Stimulated activated naive CD4-positive, alpha-beta T cell treated with Interleukin-2 at 50 U/mL for 16 hours (primary cell): Measurements from ENCODE around the gene RPS16.

Experiments used
- DNase-seq: peaks from one replicate; lab custom pipeline; 2025; lab: John Stamatoyannopoulos, UW

The RPS16 gene

DNA sequence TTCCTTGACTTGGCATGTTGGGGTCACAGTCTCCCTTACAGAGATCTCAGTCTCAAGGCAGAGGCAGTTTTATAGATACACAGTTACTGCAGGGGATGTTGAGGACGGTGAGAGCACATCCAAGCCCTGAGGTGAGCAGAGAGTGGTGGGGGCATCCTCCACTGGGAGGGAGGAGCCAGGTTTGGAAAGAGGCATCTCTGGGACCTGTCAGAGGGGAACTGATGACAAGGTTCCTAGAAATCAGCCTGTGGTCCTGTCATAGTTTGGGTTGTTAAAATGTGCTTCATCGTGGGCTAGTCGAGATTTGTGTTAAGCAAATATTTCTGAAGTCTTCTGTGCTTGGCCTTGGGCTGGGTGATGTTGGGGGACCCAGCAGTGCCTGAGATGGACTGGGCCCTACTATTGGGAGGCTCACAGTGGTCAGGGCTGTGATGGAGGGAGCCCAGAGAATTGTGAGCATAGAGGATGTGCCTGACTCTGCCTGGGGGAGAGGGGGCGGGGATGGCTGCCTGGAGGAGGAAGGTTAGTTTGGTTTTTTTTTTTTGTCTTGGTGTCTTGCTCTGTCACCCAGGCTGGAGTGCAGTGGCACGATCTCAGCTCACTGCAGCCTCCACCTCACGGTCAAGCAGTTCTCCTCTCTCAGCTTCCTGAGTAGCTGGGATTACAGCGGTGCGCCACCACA, 13.5 kb upstream of the RPS16 start:
- DNase-seq, result no peak

DNA sequence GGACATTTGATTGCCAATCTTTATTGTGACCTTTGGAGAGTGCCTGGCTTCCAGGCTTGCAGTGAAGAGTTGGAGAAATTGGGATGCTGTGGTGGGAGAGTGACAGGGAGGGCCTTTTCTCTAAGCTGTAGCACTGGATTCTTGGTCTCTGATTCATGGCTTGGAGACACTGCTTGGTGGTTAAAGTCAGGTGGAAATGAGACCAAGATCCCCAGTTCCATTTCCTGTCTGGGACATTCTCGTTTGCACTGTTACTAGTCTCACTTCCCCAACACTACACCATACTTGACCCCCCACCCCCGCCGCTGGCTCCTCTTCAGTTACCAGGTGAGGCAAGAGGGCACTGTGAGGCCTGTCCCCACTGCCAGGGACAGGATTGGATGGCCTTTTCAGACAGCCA, 12.5 kb upstream of the RPS16 start:
- DNase-seq, result no peak

DNA sequence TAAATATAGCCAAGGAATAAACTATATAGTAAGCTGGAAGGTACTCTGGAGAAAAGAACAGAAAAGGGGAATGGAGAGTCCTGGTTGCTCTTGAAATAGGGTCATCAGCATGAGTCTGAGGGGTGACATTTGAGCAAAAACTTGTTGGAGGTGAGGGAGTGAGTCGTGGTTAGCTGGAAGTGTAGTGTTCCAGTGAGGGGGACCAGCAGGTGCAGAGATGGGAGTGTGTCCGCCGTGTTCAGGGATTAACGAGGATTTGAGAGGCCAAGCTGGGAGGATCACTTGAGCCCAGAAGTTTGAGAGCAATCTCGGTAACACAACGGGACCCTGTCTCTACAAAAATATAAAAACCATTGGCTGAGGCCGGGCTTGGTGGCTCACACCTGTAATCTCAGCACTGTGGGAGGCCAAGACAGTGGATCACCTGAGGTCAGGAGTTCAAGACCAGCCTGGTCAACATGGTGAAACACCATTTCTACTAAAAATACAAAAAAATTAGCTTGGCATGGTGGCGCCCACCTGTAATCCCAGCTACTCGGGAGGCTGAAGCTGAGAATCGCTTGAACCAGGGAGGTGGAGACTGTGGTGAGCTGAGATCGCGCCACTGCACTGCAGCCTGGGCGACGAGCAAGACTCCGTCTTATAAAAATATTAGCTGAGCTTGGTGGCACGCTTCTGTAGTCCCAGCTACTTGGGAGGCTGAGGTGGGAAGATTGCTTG, 10.8 kb upstream of the RPS16 start:
- DNase-seq, result no peak

DNA sequence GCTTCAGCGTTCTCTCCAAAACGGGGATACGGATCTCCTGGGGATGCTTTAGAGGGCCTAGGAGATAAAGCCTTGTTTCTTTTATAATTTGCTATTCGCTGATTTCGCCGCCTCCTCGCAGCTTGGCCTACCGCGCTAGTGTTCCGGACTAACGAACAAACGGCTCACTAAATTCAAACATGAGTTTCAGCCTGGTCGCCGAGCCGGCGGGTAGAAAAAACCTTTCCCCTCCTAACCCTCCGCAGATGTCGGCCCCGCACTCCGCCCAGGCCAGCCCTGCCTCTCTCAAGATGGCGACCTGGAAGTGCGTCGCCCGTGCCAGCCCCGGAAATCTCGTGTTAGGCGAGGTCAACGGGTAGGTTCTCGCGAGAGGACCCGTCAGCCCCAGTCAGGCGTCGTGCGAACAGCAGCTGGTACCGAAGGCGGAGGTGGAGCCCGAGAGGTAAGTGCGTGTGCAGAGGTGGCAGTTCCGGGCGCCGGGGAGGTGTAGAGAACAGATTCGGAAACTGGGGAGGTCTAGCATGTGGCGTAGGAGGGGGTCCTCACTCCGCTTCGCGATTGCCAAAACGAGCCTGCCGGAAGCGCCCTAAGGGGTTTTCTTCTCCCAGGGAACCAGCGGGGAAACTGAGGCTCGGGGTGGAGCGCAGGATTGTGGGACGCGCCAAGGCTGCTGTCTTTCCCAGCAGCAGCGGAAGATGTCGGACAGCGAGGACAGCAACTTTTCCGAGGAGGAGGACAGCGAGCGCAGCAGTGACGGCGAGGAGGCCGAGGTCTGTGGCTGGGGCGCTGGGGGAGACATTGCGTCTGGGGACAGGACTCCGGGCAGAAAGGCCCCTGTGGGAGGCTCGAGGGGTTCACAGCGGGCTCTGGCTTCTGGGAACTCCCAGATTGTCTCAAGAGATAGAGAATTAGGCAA, 9.7 kb upstream of the RPS16 start, which contains the start of gene SUPT5H:
SUPT5H (plus strand) TSS at position 387 of the 916 bp plus-strand sequence; CDS start at position 696, 309 bp downstream.
- DNase-seq, result peak; percentile 98

DNA sequence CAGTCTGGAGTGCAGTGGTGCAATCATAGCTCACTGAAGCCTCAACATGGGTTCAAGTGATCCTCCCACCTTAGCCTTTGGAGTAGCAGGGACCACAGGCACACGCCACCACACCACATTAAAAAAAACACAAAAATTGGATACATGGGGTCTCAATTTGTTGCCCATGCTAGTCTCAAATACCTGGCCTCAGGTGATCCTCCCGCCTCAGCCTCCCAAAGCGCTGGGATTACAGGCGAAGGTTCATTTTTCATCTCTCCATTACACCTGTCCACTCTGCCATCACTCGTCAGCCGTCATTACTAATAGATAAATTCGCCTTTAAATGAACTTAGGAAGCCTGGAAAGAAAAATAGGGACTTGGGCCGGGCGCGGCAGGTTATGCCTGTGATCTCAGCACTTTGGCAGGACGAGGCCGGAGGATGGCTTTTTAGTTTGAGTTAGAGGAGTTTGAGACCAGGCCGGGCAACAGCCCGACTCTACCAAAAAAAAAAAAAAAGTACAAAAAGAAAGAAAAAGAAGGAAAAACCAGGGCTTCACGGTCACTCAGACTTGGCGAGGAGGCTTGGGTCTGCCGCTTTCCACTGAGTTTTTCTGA, 8.9 kb upstream of the RPS16 start:
- DNase-seq, result no peak

DNA sequence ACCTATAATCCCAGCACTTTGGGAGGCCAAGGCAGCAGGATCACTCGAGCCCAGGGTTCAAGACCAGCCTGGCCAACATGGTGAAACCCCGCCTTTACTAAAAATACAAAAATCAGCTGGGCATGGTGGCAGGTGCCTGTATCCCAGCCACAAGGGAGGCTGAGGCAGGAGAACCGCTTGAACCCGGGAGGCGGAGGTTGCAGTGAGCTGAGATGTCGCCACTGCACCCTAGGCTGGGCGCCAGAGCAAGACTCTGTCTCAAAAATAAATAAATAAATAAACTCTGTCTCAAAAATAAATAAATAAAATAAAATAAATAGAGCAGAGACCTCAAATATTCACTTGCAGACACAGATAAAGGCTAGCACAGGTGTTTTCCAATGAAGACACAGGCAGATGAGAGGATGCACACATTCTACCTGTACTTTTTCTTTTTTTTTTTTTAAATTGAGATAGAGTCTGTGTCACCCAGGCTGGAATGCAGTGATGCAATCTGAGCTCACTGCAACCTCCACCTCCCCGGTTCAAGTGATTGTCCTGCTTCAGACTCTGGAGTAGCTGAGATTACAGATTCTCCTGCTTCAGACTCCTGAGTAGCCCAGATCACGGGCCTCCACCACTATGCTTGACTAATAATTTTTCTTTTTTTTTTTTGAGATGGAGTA, 2.7 kb upstream of the RPS16 start:
- no peak for DNase-seq

DNA sequence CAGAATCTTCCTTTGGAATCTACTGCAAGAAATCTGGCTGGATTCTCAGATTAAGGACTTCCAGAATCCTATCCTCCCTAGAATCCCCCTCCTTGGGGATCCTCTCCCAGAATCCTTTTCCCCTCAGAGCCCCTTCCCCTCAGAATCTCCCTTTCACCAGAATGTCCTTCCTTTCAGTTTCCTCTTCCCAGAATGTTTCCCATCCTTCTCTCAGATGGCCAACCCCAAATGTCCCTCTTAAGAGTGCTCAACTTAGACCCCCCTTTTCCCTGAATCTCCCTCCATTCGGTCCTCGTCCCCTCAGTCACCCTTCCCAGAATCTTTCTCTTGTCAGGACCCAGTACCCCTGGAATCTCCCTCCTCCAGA, 584 bp upstream of the RPS16 start:
- DNase-seq, result no peak

DNA sequence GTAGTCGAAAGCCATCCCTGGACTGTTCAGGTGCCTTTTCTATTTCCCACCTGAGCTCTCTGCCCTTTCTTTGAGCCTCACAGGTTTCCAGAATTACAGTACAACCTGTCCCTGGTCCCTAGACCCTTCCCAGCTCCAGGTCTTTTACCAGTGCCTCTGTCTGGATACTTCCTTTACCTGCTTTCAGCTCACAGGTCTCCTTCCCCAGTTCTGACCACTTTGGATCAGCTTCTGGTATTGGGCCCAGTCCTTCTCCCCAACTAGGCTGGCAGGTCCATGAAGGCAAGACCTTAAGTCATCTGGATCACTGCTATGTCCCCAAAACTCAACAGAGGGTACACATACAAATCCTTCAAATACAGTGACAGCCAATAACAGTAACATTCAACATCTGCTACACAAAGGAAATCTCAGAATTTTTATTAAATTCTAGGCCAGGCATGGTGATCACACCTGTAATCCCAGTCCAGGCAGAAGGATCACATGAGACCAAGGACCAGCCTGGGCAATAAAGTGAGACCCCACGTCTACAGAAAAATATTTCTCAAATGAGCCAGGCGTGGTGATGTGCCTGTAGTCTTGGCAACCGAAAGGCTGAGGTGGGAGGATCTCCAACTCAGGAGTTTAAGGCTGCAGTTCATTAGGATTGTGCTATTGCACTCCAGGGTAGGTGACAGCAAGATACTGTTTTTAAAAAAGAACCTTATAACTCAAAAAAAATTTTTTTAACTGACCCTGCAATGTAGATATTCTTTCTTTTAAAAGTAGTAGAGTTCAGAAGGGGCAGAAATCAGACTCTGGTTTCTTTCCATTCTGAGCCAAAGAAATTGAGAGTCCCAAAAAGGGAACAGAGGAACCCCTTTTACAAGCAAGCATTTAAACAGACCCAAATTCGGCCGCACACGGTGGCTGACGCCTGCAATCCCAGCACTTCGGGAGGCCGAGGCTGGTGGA, 1.3 kb downstream of the RPS16 start:
- DNase-seq, result no peak

DNA sequence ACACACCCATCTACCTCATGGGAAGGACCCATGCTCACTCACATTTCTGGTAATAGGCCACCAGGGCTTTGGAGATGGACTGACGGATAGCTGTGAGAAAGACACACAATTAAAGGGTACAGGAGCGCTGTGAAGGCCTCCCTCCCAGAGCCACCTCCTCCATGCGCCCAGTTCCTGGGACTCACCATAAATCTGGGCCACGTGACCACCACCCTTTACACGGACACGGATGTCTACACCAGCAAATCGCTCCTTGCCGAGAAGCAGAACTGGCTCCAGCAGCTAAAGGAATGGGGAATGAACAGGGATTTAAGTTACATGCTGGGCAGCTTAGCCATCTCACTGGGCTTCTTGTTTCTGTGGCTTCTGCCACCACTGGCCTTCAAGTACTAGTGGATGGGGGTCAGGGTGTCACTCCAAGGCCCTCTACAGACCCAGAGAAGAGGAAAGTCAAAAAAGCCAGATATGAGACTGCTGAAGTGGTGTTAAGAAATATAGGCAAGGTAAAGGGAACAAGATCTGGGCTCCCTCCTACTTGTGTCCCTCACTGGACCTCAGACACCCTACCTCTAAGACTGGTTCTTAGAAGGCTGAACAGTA, 2.2 kb downstream of the RPS16 start:
- DNase-seq, result no peak

DNA sequence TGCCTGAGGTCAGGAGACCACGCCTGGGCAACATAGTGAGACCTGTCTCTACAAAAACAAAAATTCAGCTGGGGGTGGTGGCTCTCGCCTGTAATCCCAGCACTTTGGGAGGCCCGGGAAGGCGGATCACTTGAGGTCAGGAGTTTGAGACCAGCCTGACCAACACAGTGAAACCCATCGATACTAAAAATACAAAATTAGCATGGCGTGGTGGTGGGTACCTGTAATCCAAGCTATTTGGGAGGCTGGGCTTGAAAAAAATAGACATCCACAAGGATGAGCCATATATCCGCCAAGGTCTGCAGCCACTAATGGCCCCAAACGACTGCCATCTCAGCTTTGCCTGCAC, 3.1 kb downstream of the RPS16 start:
- no peak for DNase-seq

DNA sequence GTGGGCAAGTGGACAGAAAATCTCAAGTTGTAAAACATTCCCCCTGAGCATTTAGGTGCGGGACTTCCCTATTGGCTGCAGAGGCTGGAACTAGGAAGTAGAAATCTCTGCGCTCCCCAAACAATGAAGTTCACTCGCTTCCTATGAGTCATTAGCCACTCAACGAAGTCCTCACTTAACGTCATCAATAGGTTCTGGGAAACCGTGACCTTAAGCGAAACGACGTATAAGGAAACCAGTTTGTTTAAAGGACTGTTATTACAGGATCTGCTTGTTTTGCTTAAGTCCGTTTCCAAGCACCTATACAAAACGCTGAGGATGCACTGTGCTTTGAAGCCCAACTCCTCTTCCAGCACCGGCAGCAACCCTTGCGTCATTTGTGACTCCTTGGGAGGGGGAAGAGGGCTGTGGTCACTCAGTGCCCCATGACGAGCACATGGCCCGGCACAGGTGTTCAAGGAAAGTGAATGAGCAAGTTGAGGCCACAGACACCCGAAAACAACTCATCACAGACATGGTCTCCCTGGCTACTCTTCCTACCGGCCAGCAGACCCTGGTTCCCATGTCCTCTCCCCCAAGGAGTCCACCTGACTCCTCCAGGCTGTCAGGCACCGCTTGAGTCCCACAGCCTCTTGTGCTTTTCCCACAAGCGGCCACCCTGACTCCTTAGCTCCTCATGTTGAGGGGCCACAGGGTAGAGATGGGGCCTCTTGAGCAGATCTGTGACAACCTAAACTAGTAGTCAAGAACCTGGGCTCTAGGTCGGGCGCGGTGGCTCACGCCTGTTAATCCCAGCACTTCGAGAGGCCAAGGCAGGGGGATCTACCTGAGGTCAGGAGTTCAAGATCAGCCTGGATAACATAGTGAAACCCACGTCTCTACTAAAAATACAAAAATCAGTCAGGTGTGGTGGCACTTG, 4.8 kb downstream of the RPS16 start:
- DNase-seq, result peak; percentile 83

DNA sequence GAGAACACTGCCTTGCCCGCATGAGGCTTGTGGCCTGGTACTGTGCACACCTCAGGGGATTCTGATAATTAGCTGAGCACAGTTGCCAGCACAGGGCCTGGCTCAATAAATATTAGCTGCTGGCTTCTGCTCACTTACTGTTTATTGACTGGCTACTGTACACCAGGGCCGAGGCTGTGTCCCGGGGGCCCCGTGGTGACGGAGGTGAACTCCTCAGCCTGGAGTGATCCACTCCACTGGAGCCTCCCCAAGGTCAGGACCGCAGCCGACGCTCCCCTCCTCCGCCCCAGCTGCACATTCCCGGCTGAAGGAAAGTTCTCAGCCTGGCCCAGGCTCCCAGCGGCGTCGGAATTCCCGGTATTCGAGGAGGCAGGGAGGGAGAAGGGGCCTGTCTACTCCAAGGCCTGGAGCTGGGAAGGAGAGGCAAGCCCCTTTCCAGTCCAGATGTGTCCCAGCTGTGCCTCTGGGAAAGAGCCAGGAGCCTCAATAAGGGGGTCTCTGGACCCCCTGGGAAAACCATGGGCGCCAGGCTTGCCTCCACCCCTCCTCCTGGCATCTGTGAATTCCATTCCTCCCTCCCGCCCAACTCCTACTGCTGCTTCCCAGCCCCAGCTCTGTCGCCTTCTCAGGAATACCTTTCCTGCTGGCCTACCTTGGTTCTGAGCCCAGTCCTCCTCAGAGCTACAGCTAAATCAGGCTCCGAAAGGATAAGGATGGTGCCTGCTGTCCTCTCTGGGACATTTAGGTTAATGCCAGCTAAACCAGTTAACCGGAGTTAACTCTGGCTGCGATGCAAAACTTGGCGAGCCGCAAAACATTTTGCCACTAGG, 7.3 kb downstream of the RPS16 start:
- no peak for DNase-seq

DNA sequence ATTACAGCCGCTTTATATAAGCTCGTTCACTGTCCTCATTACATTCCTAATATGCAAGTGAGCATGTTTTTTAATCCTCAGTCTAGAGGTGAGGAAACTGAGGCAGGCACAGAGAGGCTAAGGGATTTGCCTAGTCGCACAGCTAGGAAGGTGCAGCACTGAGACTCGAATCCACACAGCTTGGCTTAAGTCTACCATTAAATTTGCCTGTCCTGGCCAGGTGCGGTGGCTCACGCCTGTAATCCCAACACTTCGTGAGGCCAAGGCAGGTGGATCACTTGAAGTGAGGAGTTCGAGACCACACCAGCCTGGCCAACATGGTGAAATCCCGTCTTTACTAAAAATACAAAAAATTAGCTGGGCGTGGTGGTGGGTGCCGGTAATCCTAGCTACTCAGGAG, 8.0 kb downstream of the RPS16 start:
- DNase-seq, result no peak

DNA sequence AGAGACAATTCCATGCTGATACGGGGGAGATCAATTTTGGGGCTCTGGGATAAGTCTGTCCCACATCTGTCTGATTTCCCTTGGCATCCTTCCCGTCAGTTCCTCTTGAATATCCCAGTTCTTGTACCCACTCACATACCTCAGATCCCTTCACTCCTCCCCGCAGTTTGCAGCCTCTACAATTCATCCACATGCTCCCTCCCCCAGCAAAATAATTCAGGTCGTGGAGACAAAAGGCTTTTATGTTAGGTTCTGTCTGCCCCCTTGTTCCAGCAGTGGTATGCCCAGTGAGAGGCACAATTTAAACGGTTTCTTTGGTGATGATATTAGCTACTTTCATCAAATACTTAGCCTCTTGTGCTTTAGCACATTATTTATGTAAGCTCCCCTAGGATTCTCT, 9.6 kb downstream of the RPS16 start:
- DNase-seq, result no peak

DNA sequence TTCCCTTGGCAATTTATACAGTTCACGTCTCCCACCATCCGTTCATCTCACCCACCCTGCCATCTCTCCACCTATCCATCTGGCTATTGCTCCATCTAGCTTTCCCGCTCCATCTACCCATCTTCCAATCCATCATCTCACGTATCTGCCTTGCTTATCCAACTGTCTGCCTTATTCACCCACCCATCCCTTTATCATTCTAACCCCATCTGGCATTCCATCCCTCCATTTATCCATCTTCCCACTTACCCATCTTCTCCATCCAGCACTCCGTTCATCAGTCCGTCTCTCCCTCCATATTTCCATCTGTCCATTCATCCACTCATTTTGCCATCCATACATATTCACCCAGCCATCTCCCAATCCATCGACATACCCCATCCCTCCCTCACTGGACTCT, 10.0 kb downstream of the RPS16 start:
- DNase-seq, result no peak

DNA sequence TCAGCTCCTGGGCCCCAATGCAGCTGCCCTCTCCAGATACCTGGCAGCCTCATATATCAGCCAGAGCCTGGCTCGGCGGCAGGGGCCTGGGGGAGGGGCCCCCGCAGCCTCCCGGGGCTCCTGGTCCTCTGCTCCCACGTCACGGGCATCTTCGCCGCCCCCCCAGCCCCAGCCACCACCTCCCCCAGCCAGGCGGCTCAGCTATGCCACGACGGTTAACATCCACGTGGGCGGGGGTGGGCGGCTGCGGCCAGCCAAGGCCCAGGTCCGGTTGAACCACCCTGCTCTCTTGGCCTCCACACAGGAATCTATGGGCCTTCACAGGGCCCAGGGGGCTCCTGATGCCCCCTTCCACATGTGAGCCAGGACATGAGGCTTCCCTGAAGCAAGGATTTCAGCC, 10.8 kb downstream of the RPS16 start:
- DNase-seq, result no peak

DNA sequence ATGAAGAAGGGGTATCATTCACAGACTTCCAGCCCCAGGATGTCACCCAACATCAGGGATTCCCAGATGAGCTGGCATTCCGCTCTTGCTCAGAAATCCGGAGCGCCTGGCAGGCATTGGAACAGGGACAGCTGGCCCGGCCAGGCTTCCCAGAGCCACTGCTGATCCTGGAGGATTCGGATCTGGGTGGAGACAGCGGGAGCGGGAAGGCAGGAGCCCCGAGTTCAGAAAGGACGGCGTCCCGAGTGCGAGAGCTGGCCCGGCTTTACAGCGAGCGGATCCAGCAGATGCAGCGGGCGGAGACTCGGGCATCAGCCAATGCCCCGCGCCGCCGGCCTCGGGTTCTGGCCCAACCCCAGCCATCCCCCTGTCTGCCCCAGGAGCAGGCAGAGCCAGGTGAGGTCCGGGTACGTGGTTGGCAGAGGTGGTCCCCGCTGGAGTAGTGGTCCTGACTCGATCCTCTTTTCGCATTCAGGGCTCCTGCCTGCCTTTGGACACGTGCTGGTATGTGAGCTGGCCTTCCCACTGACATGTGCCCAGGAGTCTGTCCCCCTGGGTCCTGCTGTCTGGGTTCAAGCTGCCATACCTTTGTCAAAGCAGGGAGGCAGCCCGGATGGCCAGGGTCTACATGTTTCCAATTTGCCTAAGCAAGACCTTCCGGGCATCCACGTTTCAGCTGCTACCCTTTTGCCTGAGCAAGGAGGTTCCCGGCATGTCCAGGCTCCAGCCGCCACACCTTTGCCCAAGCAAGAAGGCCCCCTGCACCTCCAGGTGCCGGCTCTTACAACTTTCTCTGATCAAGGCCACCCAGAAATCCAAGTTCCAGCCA, 12.3 kb downstream of the RPS16 start:
- no peak for DNase-seq
